Endothelial cell of hepatic sinusoid (primary cell): Measurements from ENCODE around the gene BIN2.

Source experiments
- in situ Hi-C: cut with HindIII; loops from 2 replicates; pipeline ENCODE4 v1.10.0; 2017; ENCODE audit warnings: low sequenced_read_pairs

Gene BIN2

DNA sequence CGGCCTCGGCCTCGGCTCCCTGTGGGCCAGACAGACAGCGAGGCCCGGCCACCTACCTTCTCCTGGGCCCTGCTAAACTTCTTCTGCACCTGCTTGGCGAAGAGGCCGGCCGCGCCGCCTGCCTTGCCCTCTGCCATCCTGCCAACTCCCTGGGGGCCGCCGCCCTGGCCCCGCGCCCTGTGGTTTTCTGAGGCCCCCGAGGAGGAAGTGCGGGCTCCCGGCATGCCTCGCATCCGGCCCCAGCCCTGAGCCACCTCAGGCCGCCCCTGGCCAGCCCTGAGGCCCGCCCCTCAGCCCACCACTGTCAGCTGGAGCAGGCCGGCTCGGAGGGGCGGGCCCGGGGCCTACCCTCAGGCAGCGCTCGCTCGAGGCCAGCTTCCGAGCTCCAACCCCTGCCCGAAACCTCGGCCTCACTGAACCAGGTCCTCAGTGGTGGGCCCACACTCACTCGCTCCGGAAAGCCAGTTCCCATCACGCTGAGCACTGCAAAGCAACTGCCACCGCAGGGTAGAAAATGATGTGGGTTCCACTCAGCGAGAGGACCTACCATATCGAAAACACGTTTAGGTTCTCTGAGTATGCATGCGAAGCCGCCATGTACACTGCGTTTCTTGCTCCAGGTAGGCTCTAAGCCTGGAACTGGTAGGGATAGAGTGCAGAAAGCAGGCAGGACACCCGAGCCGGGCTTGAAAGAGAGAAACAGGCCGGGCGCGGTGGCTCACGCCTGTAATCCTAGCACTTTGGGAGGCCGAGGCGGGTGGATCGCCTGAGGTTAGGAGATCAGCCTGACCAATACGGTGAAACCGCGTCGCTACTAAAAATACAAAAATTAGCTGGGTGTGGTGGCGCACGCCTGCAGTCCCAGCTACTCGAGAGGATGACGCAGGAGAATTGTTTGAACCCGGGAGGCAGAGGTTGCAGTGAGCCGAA, at the start of gene BIN2:
Gene BIN2 (minus strand): TSS at position 209 of the 930 bp plus-strand sequence. CDS start 72 bp downstream, at position 137.
- in situ Hi-C loops: no loop called here

DNA sequence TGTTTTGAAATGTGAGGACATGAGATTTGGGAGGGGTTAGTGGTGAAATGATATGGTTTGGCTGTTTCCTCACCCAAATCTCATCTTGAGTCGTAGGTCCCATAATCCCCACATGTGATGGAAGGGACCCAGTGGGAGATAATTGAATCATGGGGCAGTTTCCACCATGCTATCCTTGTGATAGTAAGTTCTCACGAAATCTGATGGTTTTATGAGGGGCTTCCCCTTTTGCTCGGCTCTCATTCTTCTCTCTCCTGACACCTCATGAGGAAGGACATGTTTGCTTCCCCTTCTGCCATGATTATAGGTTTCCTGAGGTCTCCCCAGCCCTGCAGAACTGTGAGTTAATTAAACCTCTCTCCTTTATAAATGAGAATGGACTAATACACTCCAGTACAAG, 49.2 kb upstream of the BIN2 start:
- in situ Hi-C loops: no loop called here

DNA sequence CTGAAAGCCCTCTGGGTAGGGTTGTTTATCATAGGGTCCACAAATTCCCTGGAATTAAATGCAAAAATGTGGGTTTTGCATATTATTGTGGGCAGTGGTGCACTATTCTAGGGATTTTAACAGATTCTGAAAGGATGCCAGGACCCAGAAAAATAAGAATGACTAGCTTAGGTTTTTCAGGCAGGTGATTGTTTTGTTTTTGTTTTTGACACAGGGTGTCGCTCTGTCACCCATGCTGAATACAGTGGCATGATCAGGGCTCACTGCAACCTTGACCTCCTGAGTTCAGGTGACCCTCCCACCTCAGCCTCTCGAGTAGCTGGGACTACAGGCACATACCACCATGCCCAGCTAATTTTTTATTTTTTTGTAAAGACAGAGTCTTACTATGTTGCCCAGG, 48.0 kb upstream of the BIN2 start:
- in situ Hi-C loops: no loop called here

DNA sequence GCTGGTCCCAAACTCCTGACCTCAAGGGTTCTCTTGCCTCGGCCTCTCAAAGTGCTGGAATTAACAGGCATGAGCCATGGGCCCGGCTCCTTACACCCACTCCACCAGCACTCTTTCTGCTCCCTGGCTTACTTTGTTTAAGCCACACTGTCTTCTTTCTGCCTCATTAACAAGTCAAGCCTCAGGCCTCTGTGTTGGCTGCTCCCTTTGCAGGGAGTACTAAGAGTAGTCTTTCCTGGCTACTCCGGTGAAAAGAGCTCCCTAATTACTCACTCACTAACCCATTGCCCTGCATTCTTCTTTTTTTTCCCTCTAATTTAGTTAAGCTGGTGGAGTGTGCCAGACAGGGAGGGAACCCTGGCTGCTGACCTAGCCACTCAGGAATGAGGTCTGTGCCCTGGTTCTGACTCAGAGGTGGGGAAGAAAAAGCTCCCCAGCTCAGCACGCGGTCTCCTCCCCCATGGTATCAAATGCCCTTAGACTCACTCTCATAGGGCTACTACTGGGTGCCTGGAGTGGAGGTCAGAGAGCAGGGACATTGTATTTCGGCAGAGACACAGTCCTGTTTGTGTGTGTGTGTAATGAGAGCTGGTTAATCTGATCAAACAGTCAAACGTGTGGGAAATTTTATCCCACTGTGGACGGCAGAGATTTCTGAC, 47.5 kb upstream of the BIN2 start:
- in situ Hi-C loops: no loop called here

DNA sequence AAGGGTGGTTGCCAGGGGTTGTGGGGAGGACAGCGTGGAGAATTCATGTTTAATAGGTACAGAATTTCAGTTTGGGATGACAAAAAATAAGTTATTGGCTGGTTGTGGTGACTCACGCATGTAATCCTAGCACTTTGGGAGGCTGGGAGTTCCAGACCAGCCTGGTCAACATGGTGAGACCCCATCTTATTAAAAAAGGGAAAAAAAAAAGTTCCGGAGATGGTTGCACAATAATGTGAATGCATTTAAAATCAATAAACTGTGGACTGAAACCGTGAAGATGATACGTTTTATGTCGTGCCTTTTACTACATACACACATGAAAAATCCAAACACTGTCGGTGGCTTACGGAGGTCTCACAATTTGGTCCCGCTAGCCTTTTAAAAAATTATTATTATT, 46.7 kb upstream of the BIN2 start:
- in situ Hi-C loops: no loop called here

DNA sequence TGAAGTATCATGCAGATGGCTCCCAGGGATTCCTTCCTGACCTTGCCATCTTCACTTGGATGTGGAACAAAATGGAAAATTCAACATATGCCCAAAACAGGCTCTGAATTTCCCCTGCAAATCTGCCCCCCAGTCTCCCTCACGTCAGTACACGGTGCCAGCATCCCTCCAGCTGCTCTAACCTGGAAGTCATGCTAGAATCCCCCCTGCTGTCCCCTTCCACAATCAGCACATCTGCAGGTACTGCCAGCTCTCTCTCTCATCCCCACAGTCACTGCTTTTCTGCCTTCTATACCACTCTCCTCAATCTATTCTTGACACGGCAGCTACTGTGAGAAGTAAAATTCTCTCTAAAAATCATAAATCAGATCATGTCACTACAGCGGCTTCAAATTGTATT, 45.6 kb upstream of the BIN2 start:
- in situ Hi-C loops: no loop called here

DNA sequence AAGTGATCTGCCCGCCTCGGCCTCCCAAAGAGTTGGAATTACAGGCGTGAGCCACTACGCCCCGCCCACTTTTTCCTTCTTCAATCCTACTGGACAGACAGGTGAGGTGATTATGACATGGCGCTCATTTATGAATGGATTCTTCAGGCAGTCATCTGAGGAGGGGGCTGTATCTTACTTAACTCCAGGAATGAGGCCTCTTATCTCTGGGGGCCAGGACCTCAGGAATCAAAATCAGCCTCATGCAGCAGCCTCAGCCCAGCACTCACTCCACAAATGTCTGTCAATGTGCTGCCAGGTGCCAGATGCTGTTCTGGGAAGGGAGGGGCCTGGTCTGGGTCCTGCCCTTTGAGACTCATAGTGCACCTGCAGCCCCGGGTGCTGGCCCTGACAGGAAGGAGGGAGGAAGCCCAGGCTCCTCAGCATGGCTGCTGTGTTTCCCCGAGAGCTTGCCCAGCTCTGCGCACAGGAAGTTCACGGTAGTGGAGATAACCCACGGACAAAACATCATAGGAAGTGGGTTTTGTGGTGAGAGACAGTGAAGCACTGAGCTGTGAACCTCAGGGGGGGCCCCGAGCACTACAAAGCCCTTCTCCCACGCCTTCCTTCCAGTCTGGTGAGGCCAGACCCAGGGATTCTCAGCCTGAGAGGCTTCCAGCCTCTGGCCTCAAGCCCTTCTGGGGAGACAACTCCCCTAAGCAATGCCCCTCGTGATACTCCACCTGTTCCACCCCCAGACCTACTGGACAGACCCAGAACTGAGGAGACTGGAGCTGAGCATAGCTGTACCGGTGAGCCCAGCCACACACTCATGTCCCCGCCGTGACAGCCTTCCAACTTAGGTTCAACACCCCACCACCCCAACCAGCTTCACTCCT, 44.9 kb upstream of the BIN2 start:
- in situ Hi-C loops: no loop called here

DNA sequence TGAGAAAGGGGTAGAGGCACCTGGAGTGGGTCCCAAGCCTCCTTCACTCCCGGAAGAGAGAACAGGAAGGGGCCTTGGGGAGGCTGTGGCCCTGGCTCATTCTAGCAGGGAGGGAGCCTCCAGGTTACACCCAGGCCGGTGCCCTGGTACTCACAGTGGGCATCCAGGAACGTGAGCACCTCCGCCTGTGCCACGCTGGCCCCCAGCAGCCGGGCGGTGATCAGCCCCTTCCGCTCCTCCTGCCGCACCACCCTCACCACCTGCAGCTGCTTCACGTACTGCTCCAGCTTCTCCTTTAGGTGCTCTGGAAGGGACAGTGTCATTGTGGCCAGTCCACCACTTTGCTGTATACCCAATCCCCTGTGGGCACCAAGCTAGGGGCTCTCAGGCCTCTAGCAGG, 41.3 kb upstream of the BIN2 start:
- in situ Hi-C loops: no loop called here

DNA sequence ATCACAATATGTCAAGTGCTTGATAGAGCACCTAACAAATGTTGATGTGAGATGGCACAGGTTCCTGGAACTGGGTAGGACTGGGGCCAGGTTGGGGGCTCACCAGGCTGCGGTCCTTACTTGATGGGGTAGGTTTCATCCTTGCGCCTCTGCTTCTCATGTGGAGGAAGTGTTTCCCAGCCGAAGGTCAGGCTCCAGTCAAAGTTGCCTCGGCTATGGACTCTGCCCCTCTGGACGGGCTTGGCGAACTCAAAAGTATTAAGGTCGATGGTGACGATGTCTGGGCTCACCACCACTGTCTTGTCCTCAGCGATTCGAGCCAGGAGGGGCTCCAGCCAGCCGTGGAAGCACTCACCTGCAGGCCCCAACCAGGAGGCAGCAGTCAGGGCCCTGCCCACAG, 40.0 kb upstream of the BIN2 start:
- in situ Hi-C loops: no loop called here

DNA sequence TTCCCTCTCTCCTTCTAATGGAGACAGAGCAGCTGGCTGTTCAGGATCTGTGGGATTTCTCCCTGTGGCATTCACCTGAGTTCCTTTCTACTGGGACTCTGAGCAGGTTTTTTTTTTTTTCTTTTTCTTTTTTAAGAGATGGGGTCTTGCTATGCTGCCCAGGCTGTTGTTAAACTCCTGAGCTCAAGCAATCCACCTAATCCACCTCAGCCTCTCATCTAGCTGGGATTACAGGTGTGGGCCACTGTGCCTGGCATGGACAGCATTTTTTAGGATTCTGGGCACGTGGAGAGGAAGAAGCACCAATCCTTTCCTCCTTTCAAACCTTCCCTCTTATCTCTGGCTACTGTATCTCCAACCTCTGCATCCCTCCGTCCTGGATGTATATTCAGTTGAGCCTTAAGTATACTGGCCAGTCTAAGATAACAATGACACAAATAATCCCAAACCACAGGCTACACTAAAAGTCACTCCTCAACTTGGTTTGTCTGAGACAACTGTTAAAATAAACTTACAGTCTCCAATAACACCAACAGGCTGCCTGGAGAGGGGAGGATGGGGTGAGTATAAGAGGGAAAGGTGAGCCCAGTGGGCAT, 38.9 kb upstream of the BIN2 start:
- in situ Hi-C loops: no loop called here

DNA sequence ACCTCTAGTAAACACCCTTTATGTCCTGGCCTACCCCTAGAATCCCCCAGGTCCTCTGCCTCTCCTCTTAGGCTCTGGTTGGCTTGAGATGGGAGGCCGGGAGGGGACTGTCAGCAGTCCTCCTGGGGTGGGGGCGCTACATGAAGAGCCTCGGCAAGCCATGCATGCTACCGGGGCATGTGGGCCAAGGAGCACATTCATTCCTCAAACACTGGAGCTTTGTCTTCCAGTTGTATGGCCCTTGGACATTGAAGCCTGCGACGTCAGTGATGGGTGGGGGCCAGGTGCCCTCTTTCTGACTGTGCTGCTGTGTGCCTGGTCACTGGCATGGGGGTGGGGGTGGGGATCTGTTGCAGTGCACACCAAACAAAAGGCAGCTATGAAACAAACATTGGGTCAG, 38.3 kb upstream of the BIN2 start:
- in situ Hi-C loops: no loop called here

DNA sequence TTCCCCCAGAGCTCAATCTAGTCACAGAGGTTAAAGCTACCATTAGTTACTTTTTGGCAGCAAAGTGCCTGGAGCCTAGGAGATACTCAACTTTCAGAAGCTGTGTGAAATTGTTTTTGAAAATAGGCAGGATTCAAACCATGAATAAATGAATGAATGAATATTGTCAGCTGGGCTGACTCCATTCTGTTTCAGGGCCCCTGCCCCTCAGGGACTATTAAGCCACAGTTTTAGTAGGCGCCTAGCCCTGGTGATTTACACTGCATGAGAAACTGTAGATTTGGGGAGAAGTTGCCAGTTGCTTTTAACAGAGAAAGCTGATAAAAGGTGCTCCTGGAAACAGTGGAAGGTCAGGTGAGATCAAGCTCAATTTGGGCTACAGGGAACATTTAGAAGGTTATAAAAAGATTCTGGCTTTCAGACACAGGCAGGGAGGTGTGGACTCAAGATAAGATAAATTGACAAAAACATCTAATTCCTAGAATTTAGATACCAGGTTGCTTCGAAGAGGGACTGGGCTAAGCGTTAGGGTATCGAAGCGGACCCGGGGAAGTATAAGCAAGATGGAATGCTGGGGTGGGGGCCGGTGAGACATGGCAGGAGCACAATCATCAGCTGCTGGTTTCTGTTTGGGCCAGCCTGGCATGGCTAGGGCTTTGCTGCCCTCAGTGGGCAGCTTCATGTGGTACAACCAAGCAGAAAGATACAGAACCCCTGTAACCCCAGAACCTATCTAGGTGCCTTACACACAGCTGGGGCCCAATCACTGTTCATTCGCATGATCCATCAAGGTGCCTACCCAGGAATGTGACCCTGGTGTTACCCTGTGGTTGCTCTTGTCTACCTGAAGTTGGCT, 37.4 kb upstream of the BIN2 start:
- in situ Hi-C loops: no loop called here

DNA sequence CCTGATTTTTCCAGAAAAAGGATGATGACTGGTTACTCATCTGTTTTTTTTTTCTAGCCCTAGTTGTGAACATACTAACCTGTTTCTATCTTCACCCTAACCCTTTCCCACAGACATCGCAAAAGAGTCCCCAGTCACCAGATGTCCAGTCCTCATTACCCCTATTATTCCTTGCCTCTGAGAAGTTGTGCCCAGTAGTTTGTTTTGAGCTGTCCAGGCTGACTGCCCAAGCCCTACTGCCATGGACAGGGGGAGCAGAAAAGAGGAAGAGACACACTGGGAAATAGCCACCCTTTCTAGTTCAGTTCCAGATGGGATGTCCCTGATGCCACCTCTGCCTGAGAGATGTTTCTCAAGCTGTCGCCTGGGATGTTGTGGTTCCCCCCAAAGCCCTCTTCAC, 36.3 kb upstream of the BIN2 start:
- in situ Hi-C loops: no loop called here

DNA sequence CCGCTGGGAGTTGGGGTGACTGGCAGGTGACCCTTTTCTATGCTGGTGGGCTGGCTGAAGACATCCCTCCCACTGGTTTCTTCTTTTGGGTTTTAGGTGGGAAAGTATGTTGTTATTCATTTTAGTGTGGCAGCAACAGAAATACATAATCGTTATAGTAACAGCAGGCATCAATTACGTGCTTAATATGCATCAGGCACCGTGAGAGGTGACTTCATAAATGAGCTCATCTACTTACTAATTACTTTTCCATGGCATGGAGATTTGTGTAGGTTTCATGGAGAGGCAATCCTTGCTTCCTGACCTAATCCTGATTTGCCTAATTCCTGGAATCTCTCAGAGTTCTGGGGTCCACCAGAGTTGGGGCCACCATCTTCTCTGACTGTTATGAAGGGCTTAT, 35.9 kb upstream of the BIN2 start:
- in situ Hi-C loops: no loop called here

DNA sequence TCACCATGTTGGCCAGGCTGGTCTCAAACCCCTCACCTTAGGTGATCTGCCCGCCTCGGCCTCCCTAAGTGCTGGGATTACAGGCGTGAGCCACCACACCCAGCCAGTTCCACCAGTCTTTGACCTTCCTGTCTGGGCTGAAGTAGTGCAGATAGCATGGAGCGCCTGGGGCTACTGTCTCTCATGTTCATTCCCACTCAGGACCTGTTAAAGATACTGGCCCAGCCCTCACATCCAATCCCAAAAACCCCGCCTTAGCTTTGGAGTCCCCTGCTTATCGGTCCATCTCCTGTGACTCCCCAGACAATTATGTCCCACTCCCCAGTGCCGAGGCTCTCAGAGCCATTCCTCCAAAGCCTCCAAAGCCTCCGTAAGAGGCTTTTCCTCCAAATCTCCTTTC, 34.5 kb upstream of the BIN2 start:
- in situ Hi-C loops: no loop called here

DNA sequence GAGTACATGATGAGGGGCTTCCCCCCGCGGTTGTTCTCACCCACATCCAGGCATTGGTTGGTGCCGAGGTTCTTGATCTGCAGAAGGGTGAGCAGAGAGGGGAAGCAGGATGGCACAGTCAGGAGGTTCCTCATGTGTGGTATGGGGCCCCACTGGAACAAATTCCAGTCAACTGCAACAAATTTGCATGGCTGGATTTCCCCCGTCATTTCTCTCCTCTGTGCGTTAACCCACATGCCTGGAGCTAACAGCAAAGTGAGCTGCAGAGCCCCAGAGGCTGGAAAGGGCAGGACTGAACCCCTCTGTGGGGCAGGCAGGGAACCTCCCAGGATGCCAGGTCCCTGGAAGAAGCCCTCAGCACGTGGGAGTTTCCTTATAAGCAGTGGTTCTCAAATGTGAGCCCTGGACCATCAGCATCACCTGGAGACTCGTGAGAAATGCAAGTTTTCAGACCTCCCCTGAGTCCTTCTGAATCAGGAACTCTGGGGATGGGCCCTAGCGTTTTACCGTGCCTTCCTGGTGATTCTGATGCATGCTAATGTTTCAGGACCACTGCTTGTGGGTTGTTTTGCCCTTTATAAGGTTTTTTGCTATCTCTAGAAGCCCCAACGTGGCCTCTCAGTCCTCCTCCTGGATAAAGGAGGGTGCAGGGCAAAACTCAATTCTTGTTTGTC, 33.5 kb upstream of the BIN2 start:
- in situ Hi-C loops: no loop called here

DNA sequence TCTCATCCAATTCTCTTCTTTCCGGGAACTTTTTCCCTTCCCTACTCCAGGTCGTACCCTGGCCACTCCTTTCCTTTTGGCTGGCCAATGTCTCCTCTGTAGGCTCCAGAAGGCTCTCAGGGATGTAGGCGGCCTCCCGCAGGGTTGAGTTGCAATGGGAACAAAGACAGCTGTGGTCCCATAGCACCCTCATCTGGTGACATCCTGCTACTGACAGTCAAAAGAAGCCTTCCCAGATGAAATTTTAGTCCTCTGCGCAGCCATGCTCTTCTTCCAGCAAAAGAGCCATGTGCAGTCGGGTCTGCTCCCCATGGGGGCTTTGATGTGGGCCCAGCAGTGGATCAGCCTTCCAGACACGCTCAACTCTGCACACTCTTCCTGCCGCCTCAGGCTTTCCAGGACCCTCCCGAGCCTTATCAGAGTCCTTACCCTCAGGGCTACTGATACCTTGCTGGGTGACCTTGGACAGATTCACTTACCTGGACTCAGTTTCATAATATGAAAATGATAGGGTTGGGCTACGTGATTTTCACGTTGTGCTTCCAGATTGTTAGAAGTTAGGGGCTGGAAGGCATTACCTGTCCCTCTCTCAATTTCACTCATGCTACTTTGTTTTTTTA, 28.0 kb upstream of the BIN2 start:
- in situ Hi-C loops: no loop called here

DNA sequence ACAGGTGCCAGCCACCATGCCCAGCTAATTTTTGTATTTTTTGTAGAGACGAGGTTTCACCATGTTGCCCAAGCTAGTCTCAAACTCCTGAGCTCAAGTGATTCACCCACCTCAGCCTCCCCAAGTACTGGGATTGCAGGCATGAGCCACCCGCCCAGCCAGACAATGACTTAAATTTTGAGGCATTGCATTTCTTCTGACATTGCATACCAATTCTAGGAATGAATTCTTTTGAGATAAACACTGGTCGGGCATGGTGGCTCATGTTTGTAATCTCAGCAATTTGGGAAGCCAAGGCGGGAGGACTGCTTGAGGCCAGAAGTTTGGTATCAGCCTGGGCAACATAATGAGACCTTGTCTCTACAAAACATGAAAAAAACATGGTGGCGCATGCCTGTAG, 25.1 kb upstream of the BIN2 start:
- in situ Hi-C loops: loop anchor here (5.0 kb wide), 1 partner anchor 287 kb away; no protein-coding TSS in a partner anchor

DNA sequence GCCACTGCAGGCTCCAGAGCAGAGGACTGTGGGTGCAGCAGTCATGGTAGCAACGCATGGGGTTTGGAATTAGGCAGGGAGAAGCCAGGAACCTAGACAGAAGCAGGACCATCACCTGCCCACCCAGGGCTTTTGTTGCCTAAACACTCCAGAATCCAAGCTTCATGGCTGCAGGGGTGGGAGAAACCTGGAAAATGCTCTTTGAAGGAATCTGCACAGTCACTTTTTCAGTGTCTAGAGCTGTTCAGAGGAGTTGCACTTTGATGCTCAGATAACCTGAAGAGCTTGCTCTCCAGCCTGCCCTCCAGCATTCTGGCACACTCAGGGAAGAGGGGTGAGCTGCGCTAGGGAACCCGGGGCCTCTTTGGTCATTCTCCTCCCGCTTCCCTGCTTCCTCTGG, 24.1 kb upstream of the BIN2 start:
- in situ Hi-C loops: loop anchor here (5.0 kb wide), 1 partner anchor 286 kb away; no protein-coding TSS in a partner anchor
